Muscle layer of colon (tissue), 2 donors: ENCODE measurements around the gene EVA1A.

Experiments used
- H3K27ac ChIP-seq: one replicate; pipeline ENCODE4 v1.7.0; 2013; ENCODE audit warnings: low read depth, mild to moderate bottlenecking, low read length, moderate library complexity
- H3K27me3 ChIP-seq, 2 donors: one replicate each; pipeline ENCODE4 v1.7.0; 2013; ENCODE audit warnings: low read length in 2 of 2, mild to moderate bottlenecking in 2 of 2; ENCODE audit not compliant: insufficient read depth in 2 of 2, control insufficient read depth in 1 of 2
- H3K36me3 ChIP-seq: one replicate; pipeline ENCODE4 v1.7.0; 2013; ENCODE audit warnings: mild to moderate bottlenecking, low read length; ENCODE audit not compliant: insufficient read depth
- H3K4me1 ChIP-seq: one replicate; pipeline ENCODE4 v1.7.0; 2013; ENCODE audit warnings: mild to moderate bottlenecking, low read length; ENCODE audit not compliant: insufficient read depth
- H3K4me3 ChIP-seq, 2 donors: one replicate each; pipeline ENCODE4 v1.7.0; 2013; ENCODE audit warnings: low read length in 2 of 2, low read depth in 1 of 2, mild to moderate bottlenecking in 1 of 2, moderate library complexity in 1 of 2
- H3K9ac ChIP-seq: one replicate; pipeline ENCODE4 v1.7.0; 2013; ENCODE audit warnings: low read length
- H3K9me3 ChIP-seq: one replicate; pipeline ENCODE4 v1.7.0; 2013; ENCODE audit warnings: mild to moderate bottlenecking, low read length
- donor health status: abdominal sarcoma.
- donor health status: Adenocarcinoma of cecum.

The EVA1A gene

DNA sequence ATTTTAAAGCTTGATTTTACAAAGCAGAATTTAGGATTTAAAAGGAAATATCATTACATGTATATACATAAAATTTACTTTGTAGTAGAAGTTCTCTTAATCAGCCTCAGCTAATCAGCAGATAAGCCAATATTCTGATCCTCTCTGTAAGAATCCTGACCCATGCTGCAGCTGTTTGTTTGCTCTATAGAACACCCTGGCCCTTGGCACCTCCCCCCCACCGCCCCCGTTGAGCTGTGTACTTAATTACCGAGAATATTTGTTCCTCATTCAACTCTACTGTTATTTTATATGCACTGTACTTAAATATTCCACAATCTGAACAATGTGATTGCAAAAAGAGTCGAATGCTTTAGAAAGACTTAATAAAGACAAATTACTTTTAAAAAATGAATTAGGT, 98.0 kb downstream of the EVA1A start:
- no peak overlapping the region for H3K9ac ChIP-seq
- no peak overlapping the region for H3K27ac ChIP-seq

DNA sequence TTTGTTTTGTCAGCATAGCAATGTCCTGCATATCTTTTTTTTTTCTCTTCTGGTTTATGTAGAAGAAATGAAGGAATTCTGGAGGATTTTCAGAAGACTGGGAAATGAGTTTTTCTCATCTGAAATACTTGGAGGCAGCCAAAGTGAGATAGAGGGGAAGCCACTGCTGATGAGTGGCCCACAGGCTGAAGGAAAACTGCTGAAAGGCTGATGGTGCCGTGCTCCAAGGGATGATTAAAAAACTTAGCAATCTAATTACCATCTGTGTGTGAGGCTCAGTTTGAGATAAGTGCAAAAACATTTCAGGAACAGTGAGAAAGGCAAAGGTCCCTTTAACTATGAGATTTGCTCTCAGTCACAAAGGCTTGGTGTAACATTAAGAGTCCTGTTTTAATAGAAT, 98.5 kb downstream of the EVA1A start:
- Histone ChIP-seq H3K27ac (no peak overlapping the region), H3K27me3 (no peaks in the 10 kb centered on the region), H3K4me3 (no peak overlapping the region), H3K36me3 (no peaks in the 10 kb centered on the region), H3K9me3 (no peaks in the 10 kb centered on the region), H3K4me1 (no peaks in the 10 kb centered on the region), H3K9ac (no peak overlapping the region)

More for the DNA sequence above, 98.0 kb downstream of the EVA1A start:
- Histone ChIP-seq H3K4me3 (no peak overlapping the region), H3K9me3 (no peaks in the 10 kb centered on the region), H3K27me3 (no peaks in the 10 kb centered on the region), H3K4me1 (no peaks in the 10 kb centered on the region), H3K36me3 (no peaks in the 10 kb centered on the region)

DNA sequence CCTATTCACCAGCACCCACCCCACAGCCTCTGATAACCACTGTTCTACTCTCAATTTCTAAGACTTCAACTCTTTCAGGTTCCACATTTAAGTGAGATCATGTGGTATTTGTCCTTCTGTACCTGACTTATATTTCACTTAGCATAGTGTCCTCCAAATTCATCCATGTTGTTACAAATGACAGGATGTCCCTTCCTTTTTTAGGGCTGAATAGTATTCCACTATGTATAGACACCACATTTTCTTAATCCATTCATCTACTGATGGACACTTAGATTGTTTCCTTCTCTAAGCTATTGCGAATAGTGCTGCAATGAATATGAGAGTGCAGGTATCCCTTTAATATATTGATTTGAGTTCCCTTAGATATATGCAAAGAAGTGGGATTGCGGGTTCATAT, 100.1 kb downstream of the EVA1A start:
- no peaks in the 10 kb centered on the region for H3K27me3 ChIP-seq
- H3K36me3 ChIP-seq, result no peaks in the 10 kb centered on the region
- no peak overlapping the region for H3K9ac ChIP-seq
- no peak overlapping the region for H3K4me3 ChIP-seq
- H3K9me3 ChIP-seq, result no peaks in the 10 kb centered on the region
- no peak overlapping the region for H3K27ac ChIP-seq
- H3K4me1 ChIP-seq, result no peaks in the 10 kb centered on the region

DNA sequence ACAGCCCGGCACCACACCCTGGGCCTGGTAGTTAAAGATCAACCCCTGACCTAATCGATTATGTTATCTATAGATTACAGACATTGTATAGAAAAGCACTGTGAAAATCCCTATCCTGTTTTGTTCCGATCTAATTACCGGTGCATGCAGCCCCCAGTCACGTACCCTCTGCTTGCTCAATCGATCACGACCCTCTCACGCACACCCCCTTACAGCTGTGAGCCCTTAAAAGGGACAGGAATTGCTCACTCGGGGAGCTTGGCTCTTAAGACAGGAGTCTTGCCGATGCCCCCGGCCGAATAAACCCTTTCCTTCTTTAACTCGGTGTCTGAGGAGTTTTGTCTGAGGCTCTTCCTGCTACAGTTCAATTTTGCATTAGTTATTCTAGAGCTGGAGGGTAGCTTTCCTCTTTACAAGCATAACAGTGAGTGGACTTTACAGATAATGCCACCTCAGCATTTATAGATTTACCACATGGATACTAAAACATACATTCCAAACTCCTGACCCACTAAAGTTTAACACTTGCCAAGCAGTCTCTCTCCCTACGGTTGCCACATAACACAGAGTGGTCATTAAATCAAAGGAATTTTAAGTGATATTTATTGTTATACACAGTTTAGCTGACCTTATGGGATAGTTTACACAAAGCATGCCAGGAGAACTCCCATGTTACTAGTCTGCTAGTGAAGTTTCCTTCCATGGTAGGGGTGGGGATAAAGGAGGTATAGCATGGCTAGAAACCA, 101.0 kb downstream of the EVA1A start:
- Histone ChIP-seq H3K27ac (no peak overlapping the region), H3K9ac (no peak overlapping the region), H3K9me3 (no peaks in the 10 kb centered on the region), H3K4me3 (no peak overlapping the region), H3K36me3 (no peaks in the 10 kb centered on the region), H3K4me1 (no peaks in the 10 kb centered on the region), H3K27me3 (no peaks in the 10 kb centered on the region)

DNA sequence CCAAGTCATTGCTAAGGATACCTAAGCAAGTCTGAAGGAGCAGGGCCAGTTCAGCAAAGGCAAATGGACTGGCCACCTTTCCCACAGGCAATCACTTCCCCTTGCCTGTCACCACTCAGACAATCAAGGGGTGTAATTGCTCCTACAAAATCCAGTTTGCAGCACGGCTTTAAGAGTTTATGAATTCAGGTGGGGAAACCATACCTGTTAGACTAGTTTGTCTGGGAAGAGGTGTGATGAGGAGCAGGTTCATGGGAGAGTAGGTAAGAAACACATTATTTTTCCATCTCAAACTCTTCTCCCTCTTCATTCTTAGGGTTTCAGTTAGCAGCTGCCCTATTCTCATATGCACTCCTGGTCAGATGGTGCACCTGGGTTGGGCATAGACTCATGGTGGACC, 102.5 kb downstream of the EVA1A start:
- H3K27ac ChIP-seq, result no peak overlapping the region
- H3K36me3 ChIP-seq, result no peaks in the 10 kb centered on the region
- H3K27me3 ChIP-seq, result no peaks in the 10 kb centered on the region
- no peak overlapping the region for H3K4me3 ChIP-seq
- H3K4me1 ChIP-seq, result no peaks in the 10 kb centered on the region
- no peak overlapping the region for H3K9ac ChIP-seq
- no peaks in the 10 kb centered on the region for H3K9me3 ChIP-seq

DNA sequence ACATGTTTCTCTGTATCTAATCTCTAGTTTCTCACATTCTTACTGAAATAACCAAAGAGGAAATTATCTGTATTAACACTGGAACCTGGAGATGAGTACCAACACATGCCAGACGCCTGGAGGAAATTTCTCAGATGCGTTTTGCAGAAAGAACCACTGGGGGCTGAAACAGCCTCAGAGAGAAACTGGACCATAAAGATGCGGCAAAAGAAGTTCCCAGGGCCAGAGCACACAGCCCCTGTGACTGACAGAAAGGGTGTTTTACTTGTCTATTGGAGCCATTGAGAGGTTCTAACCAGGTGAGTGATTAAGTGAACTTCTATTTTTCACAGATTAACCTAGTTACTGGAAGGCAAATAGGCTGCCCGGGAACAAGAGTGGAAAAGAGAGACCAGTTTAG, 103.9 kb downstream of the EVA1A start:
- no peaks in the 10 kb centered on the region for H3K9me3 ChIP-seq
- no peaks in the 10 kb centered on the region for H3K4me1 ChIP-seq
- H3K27me3 ChIP-seq, result no peaks in the 10 kb centered on the region
- no peak overlapping the region for H3K4me3 ChIP-seq
- no peaks in the 10 kb centered on the region for H3K36me3 ChIP-seq
- H3K9ac ChIP-seq, result no peak overlapping the region
- H3K27ac ChIP-seq, result no peak overlapping the region

DNA sequence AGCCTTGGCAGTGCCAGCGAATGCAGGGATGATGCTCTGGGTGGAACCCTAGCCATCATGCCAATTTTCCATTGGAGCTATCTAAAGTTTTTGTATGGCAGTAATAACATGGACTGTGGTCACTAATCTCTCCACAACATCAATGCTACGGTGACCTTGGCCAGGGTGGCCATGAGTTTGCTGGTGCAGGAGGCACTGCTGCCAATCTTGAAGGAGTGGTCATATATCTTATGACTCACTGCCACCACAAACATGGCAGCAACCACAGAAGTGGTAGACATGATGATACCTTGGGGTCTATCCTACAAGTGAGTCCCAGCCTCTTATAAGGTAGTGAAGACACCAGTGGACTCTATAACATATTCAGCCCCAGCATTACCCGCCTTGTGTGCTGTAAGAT, 104.6 kb downstream of the EVA1A start:
- Histone ChIP-seq H3K4me1 (no peaks in the 10 kb centered on the region), H3K27ac (no peak overlapping the region), H3K4me3 (no peak overlapping the region), H3K27me3 (no peaks in the 10 kb centered on the region), H3K9ac (no peak overlapping the region), H3K36me3 (no peaks in the 10 kb centered on the region), H3K9me3 (no peaks in the 10 kb centered on the region)

DNA sequence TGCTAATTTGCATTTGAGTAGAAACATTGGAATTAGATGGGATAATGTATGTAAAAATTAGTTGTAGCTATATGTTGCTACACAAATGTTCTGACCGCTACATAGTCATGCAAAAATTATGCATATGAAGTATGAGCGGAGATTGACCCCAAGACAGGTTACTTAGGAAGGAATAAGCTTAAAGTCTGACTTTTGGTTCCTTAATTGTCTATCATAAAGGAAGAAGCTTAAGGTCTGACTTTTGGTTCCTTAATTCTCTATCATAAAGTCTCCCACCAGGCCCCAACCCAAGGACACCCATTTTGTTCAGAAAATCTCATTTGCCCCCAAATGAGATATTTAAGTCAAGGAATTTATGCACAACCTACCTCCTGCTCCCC, 106.5 kb downstream of the EVA1A start:
- Histone ChIP-seq H3K27ac (no peak overlapping the region), H3K9ac (no peak overlapping the region), H3K9me3 (no peaks in the 10 kb centered on the region), H3K4me1 (no peaks in the 10 kb centered on the region), H3K4me3 (no peak overlapping the region), H3K27me3 (no peaks in the 10 kb centered on the region), H3K36me3 (no peaks in the 10 kb centered on the region)

DNA sequence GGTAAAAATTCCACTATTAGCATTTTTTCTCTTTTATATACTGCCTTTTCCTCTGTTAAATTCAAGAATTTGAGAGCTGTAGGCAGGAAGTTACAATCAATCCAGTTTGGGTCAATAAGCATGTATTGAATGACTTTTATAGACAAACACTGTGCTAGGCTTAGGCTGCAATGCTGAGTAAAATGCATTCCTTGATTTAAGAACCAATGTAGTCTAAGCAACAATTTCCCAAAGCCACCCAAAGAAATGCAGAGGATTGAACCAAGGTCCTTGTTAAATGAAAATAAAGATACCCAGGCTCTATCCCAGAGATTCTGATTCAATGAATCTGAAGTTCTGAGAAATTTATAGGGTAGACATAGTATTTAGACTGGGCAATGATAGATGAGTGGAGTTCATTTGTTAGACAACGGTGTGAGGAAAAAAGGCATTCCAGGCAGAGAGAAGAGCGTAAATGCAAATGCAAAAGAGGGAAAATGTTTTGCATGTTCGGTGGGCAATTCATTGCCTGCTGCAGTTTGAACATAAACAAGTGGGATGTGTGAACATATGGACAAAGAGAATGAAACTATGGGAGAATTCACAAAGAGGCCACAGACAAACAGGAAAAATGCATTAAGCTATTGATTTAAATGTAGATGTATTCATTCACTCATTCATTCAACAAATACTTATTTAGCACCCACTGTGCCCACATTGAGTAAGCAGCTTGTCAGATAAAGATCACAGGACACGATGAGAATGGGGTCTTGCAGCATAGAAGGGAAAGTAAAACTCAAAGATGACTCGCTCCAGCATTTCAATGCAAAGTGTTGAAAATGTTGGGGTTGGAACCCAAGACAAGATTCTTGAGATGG, 107.1 kb downstream of the EVA1A start:
- Histone ChIP-seq H3K36me3 (no peaks in the 10 kb centered on the region), H3K27ac (no peak overlapping the region), H3K4me1 (no peaks in the 10 kb centered on the region), H3K9ac (no peak overlapping the region), H3K4me3 (no peak overlapping the region), H3K27me3 (no peaks in the 10 kb centered on the region), H3K9me3 (no peaks in the 10 kb centered on the region)

DNA sequence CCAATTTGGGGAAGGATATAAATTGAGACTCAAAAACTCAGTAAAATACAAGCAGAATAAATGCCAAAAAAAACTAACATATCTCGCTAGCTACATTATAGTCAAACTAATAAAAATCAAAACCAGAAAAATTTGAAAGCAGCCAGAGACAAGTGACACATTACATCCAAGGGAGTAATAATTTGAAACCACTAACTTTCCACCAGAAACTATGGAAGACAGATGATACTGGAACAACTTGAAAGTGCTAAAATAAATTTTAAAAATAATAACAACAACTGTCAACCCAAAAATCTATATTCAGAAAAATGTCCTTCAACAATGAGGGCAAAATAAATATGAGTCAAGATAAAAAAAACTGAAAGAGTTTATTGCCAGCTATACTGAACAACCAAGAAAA, 110.7 kb downstream of the EVA1A start:
- Histone ChIP-seq H3K4me3 (no peak overlapping the region), H3K27ac (no peak overlapping the region), H3K27me3 (no peaks in the 10 kb centered on the region), H3K4me1 (no peaks in the 10 kb centered on the region), H3K9me3 (no peaks in the 10 kb centered on the region), H3K36me3 (no peaks in the 10 kb centered on the region), H3K9ac (no peak overlapping the region)

DNA sequence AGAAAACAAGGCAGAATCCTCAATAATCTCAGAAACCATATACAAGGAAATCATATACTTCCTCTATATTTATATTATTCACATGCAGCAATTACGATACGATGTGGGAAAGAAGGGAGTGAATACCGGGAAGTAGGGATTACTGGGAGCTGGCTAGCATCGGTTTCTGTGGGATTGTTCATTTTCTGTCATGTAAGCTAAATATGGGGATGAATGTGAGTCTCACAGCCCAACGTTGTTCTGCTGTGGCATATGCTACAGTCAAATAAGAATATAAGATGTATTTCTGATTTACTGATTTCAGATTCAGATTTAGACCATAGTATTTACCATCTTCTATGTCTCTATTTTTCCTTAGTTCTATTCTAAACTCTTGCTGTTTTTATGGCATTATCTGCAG, 113.6 kb downstream of the EVA1A start:
- Histone ChIP-seq H3K4me3 (no peak overlapping the region), H3K27ac (no peak overlapping the region), H3K4me1 (no peaks in the 10 kb centered on the region), H3K9ac (no peak overlapping the region), H3K9me3 (no peaks in the 10 kb centered on the region), H3K36me3 (no peaks in the 10 kb centered on the region), H3K27me3 (no peaks in the 10 kb centered on the region)
